Progenitor cell of endocrine pancreas (in vitro differentiated cells): Measurements from ENCODE around the gene YPEL4. TPM values are rescaled to one million over a fixed set of nuclear protein-coding genes. Genes with fewer than 3 reads are reported as not detected.

Experiments used
- DNase-seq: peaks from one replicate; pipeline ENCODE4 v3.0.0; 2021; ENCODE audit warnings: low spot score; ENCODE audit not compliant: unreplicated experiment
- H3K27ac Mint-ChIP-seq: 2 replicates; pipeline ENCODE4 v1.8.0; 2021; ENCODE audit warnings: mild to moderate bottlenecking, moderate library complexity, mixed read lengths
- H3K27me3 Mint-ChIP-seq: 2 replicates; pipeline ENCODE4 v1.8.0; 2021; ENCODE audit warnings: mixed read lengths
- H3K36me3 Mint-ChIP-seq: 2 replicates; pipeline ENCODE4 v1.8.0; 2022; ENCODE audit warnings: mixed read lengths; ENCODE audit not compliant: insufficient read depth
- H3K4me1 Mint-ChIP-seq: 2 replicates; pipeline ENCODE4 v1.8.0; 2021; ENCODE audit warnings: low read depth, mixed read lengths
- H3K4me3 Mint-ChIP-seq: 2 replicates; pipeline ENCODE4 v1.8.0; 2021; ENCODE audit warnings: low read depth, mild to moderate bottlenecking, moderate library complexity, mixed read lengths
- H3K9me3 Mint-ChIP-seq: 2 replicates; pipeline ENCODE4 v1.8.0; 2021; ENCODE audit warnings: low read depth, mixed read lengths
- CTCF ChIP-seq: fragments of 200-600 bp; sonication (generic); IDR thresholded peaks from one replicate; pipeline ENCODE4 v1.5.0; 2021; ENCODE audit warnings: antibody characterized with exemption, mild to moderate bottlenecking; ENCODE audit not compliant: unreplicated experiment
- total RNA-seq: library from RNA; stranded (reverse); gene quantifications from 2 replicates; pipeline ENCODE4 v1.2.1, GENCODE V29; 2021

Gene YPEL4
- total RNA-seq, 1 donor from 2014 or later, result 0.22 TPM

GRCh38 chr11:57667117-57667735 is 17.5 kb upstream of the YPEL4 start:
- peak overlapping the region; percentile 100 for H3K27ac Mint-ChIP-seq
- no peak for TF ChIP-seq CTCF
- peak overlapping the region; percentile 98 for H3K4me3 Mint-ChIP-seq
- no peaks in the 10 kb centered on the region for H3K9me3 Mint-ChIP-seq
- peaks cover 5% of the 10 kb centered on the region for H3K36me3 Mint-ChIP-seq
- peaks cover 26% of the 10 kb centered on the region for H3K4me1 Mint-ChIP-seq
- H3K27me3 Mint-ChIP-seq, result no peaks in the 10 kb centered on the region
- DNase-seq, result peak; percentile 83

- Mint-ChIP-seq H3K27ac (no peak overlapping the region), H3K27me3 (no peaks in the 10 kb centered on the region), H3K4me3 (no peak overlapping the region), H3K4me1 (peaks cover 9% of the 10 kb centered on the region), H3K9me3 (no peaks in the 10 kb centered on the region), H3K36me3 (peaks cover 10% of the 10 kb centered on the region)
- no peak for TF ChIP-seq CTCF
- DNase-seq, result no peak
Observed at GRCh38 chr11:57663975-57664374, 14.3 kb upstream of the YPEL4 start.

- no peak for DNase-seq
- Mint-ChIP-seq H3K27me3 (no peaks in the 10 kb centered on the region), H3K9me3 (no peaks in the 10 kb centered on the region), H3K4me1 (peaks cover 11% of the 10 kb centered on the region), H3K27ac (no peak overlapping the region), H3K36me3 (peaks cover 10% of the 10 kb centered on the region), H3K4me3 (no peak overlapping the region)
- TF ChIP-seq CTCF, result no peak
Observed at GRCh38 chr11:57662893-57663292, 13.2 kb upstream of the YPEL4 start.

- Mint-ChIP-seq H3K4me3 (no peak overlapping the region), H3K4me1 (peaks cover 12% of the 10 kb centered on the region), H3K9me3 (no peaks in the 10 kb centered on the region), H3K36me3 (peaks cover 12% of the 10 kb centered on the region), H3K27ac (no peak overlapping the region), H3K27me3 (no peaks in the 10 kb centered on the region)
- no peak for DNase-seq
- TF ChIP-seq CTCF, result no peak
Observed at GRCh38 chr11:57659669-57660068, 10.0 kb upstream of the YPEL4 start.

- Mint-ChIP-seq H3K9me3 (no peaks in the 10 kb centered on the region), H3K36me3 (peaks cover 12% of the 10 kb centered on the region), H3K4me3 (peak overlapping the region; percentile 99), H3K4me1 (peaks cover 15% of the 10 kb centered on the region), H3K27ac (peak overlapping the region; percentile 95), H3K27me3 (peaks cover 3% of the 10 kb centered on the region)
- no peak for DNase-seq
- TF ChIP-seq CTCF, result no peak
Observed at GRCh38 chr11:57658023-57658361, 8.3 kb upstream of the YPEL4 start.
